Activated gamma-delta T cell treated with anti-CD3 and anti-CD28 coated beads, Interleukin-2, amount 50 U/mL, for 16 hours (primary cell): Measurements from ENCODE around the gene PKD1L1.

Experiments
- DNase-seq: peaks from one replicate; pipeline ENCODE4 v3.0.0-alpha.2; 2020; ENCODE audit warnings: low read depth

The PKD1L1 gene

GRCh38 chr7:47902013-47902412 is 46.3 kb downstream of the PKD1L1 start:
- no peak for DNase-seq

GRCh38 chr7:47901542-47901941 is 46.7 kb downstream of the PKD1L1 start:
- DNase-seq, result no peak

- DNase-seq, result no peak
Observed at GRCh38 chr7:47897831-47898230, 50.4 kb downstream of the PKD1L1 start.

GRCh38 chr7:47896809-47897423 is 51.4 kb downstream of the PKD1L1 start:
- DNase-seq, result no peak

GRCh38 chr7:47895026-47895425 is 53.2 kb downstream of the PKD1L1 start:
- no peak for DNase-seq

GRCh38 chr7:47893721-47894365 is 54.4 kb downstream of the PKD1L1 start:
- no peak for DNase-seq

GRCh38 chr7:47893238-47893637 is 55.0 kb downstream of the PKD1L1 start:
- no peak for DNase-seq

GRCh38 chr7:47890606-47891005 is 57.7 kb downstream of the PKD1L1 start:
- no peak for DNase-seq

- no peak for DNase-seq
Observed at GRCh38 chr7:47890125-47890524, 58.1 kb downstream of the PKD1L1 start.

GRCh38 chr7:47889723-47890122 is 58.5 kb downstream of the PKD1L1 start:
- DNase-seq, result no peak

- no peak for DNase-seq
Observed at GRCh38 chr7:47888371-47889265, 59.6 kb downstream of the PKD1L1 start.

- DNase-seq, result no peak
Observed at GRCh38 chr7:47887016-47887640, 61.1 kb downstream of the PKD1L1 start.

- DNase-seq, result no peak
Observed at GRCh38 chr7:47885987-47886811, 62.1 kb downstream of the PKD1L1 start.

- DNase-seq, result no peak
Observed at GRCh38 chr7:47885309-47885986, 62.8 kb downstream of the PKD1L1 start.

- DNase-seq, result no peak
Observed at GRCh38 chr7:47884675-47885074, 63.6 kb downstream of the PKD1L1 start.

GRCh38 chr7:47882635-47883034 is 65.6 kb downstream of the PKD1L1 start:
- no peak for DNase-seq

GRCh38 chr7:47881256-47881655 is 67.0 kb downstream of the PKD1L1 start:
- no peak for DNase-seq

GRCh38 chr7:47878662-47879061 is 69.6 kb downstream of the PKD1L1 start:
- no peak for DNase-seq

- no peak for DNase-seq
Observed at GRCh38 chr7:47877336-47877735, 70.9 kb downstream of the PKD1L1 start.

- no peak for DNase-seq
Observed at GRCh38 chr7:47875998-47876744, 72.1 kb downstream of the PKD1L1 start.
